GM21390 (cell line): ENCODE data around the gene PAK4.

Experiments used
- ATAC-seq: cut with Tn5 transposase; IDR thresholded peaks from one replicate; pipeline ENCODE4 v1.9.1; 2021; ENCODE audit not compliant: unreplicated experiment

Gene PAK4

GRCh38 chr19:39145180-39145953 is 19.8 kb downstream of the PAK4 start:
- no peak for ATAC-seq

GRCh38 chr19:39146091-39146490 is 20.5 kb downstream of the PAK4 start:
- ATAC-seq: no peak

DNA sequence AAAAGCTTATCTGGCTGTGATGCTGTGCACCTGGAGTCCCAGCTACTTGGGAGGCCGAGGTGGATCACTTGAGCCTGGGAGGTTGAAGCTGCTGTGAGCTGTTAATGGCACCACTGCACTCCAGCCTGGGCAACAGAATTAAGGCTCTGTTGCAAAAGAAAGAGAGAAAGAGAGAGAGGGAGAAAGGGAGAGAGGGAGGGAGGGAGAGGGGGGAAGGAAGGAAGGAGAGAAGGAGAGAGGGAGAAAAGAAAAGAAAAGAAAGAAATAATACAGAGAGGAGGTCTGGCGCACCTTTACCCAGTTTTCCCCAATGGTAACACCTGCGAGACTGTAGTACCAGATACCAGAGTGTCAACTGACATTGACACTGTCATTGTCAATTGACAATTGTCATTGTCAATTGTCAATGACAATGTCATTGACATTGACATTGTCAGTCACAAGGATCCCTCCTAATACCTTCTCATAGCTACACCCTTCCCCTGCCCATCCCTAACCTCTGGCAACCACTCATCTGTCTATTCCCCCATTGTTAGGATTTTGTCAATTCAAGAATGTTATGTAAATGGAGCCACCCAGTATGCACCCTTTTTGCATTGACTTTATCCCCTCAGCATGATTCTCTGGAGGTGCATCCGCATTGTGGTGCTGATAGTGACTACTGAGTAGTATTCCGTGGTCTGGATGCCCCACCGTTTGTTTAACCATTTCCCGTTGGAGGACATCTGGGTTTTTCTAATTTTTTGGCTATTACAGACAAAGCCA is 21.3 kb downstream of the PAK4 start:
- no peak for ATAC-seq

- ATAC-seq: no peak
These were observed 21.9 kb downstream of the PAK4 start for GRCh38 chr19:39147480-39147879.

GRCh38 chr19:39148939-39149529 is 23.4 kb downstream of the PAK4 start:
- ATAC-seq: no peak

DNA sequence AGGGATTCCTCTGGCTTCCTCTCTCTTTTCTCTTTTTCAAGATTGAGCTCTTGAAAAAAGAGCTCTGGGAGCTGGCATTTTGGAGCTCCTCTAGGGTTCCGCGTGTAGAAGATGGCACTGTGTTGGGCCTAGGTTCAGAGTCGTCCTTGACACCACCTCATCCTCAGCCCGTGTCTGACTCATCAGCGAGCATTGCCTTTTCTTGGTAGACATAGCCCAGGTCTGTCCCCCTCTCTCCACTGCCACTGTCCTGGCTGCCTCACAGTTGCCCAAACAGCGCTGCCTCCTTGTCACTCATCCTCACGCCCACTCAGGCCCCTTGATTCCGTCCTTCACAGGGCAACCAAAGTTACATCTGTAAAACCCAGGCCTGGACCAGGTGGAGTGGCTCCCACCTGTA is 24.6 kb downstream of the PAK4 start:
- ATAC-seq: no peak

DNA sequence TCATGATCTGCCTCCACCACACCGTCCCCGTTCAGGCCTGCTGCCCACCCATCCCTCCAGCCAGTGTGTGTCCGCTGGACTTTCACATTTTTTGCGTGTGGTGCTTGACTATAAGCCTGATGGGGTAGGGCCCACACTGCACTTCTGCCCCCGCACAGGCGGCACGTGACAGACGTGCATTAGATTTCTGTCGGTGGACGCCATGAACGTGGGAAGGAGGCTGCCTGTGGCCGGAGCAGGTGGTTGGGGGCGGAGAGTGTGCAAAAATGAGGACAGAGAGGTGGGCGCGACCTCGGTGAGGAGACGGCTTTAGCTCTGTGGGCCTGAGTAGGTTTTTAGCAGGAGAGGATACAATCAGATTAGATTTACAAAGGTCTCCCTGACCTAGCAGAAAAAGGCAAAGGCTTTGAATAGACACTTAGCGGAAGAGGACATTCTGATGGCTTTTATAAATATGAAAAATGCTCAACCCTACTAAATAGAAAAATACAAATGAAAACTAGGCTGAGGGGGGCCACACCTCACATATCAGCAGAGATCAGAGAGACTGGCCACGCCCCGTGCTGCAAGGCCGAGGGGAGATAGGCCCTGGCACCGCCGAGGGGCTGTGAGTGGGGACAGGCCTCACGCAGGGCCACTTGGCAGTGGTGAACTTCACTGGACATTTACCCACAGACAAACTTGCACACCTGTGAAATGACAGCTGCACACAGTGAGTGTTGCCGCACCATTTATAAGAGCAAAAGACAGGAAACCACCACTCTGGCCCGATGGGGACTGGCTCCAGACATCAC is 25.4 kb downstream of the PAK4 start:
- ATAC-seq: no peak

DNA sequence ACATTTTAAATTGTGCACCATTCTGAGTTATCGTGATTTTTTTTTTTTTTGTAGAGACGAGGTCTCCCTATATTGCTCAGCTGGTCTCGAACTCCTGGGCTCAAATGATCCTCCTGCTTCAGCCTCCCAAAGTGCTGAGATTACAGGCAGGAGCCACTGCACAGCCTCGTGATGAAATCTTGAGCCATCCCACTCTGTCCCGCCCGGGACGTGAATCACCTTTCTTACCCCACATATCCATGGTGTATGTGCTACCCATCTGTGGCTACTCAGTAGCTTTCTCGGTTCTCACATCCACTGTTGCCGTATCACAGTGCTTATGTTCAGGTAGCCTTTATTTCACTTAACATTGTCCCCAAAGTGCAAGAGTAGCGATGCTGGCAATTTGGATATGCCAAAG is 26.5 kb downstream of the PAK4 start:
- ATAC-seq: no peak

- no peak for ATAC-seq
These were observed 28.6 kb downstream of the PAK4 start for GRCh38 chr19:39154100-39154628.

DNA sequence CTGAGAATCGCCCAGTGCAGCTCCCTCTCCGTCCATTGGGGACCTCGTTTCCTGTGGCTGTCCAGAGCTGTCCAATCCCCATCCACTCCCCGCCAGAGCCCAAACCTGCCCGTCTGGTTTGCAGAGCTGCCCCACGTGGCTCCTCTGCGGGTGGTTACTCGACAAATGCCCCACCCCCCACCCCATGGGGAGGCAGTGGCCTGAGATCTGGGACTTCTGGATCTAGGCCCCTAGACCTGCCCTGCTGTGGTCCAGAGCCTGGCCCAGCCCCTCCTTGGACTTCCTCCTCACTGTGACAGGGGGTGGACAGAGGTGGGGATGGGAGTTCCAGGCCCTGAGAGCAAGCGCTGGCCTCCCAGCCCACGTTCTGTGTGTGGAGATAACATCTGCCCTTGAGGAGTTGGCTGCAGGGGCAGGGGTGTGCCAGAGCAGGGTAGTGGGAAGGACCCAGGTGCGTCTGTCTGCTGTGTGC is 29.1 kb downstream of the PAK4 start:
- ATAC-seq: no peak

GRCh38 chr19:39155114-39155700 is 29.6 kb downstream of the PAK4 start:
- ATAC-seq: no peak

DNA sequence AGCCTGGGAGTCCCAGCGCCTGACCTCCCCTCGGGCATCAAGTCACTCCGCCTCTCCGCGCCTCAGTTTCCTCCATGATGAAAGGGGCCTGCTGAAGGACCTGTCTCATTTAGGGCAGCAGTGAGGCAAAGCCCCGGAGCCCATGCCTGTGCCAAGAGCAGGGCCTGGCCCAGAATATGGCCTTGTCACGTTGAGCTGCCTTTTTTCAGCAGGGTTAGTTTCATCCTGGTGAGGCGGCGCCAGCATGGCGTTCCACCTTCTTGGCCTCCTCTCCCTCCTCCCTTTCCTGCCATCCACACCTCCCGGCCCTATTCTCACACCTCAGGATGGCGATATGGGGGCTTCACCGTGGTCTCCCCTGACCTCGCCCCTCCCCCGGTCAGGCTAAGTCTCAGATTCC is 30.2 kb downstream of the PAK4 start:
- ATAC-seq: no peak

GRCh38 chr19:39156326-39157230 is 31.0 kb downstream of the PAK4 start:
- no peak for ATAC-seq

GRCh38 chr19:39157275-39157996 is 31.9 kb downstream of the PAK4 start:
- ATAC-seq: no peak

- ATAC-seq: no peak
These were observed 32.4 kb downstream of the PAK4 start for GRCh38 chr19:39157997-39158389.

DNA sequence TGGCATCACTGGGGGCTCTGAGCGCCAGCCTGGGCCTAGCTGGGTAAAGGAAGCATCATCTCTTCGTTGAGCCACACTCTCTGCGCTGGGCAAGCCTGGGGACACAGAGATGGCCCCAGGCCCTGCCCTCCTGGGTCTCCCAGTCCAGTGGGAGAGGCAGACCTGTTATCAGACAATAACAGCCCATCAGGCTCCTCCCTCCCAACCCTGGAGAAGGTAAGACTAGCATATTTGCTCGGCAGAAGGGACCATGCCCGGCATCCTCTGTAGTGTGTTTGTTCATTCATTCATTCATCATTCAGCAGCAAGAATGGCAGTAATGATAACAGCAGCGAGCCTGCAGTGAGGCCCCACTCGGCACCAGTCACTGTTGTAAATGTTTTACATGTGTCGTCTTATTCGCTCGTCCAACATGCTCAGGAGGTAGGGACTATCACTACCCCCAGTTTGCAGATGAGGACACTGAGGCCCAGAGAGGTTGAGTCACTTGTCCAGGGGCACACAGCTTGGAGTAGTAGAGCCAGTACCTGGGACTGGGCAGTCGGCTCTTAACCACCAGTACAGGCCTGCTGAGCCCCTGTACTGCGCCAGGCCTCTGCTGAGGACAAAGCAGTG is 33.2 kb downstream of the PAK4 start:
- ATAC-seq: no peak

- ATAC-seq: no peak
These were observed 34.9 kb downstream of the PAK4 start for GRCh38 chr19:39160523-39160861.

GRCh38 chr19:39160889-39161672 is 35.5 kb downstream of the PAK4 start:
- ATAC-seq: no peak
